ENCODE results near the gene KCTD5.
A peak's percentile ranks its signal among the peaks of the same experiment; 100 is the strongest.
"Not testable (repeated sequence)": the region's sequence is repeated elsewhere in the genome, so short reads cannot be mapped to it uniquely, and the experiment has no call there.

The KCTD5 gene, protein sequence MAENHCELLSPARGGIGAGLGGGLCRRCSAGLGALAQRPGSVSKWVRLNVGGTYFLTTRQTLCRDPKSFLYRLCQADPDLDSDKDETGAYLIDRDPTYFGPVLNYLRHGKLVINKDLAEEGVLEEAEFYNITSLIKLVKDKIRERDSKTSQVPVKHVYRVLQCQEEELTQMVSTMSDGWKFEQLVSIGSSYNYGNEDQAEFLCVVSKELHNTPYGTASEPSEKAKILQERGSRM

DNA sequence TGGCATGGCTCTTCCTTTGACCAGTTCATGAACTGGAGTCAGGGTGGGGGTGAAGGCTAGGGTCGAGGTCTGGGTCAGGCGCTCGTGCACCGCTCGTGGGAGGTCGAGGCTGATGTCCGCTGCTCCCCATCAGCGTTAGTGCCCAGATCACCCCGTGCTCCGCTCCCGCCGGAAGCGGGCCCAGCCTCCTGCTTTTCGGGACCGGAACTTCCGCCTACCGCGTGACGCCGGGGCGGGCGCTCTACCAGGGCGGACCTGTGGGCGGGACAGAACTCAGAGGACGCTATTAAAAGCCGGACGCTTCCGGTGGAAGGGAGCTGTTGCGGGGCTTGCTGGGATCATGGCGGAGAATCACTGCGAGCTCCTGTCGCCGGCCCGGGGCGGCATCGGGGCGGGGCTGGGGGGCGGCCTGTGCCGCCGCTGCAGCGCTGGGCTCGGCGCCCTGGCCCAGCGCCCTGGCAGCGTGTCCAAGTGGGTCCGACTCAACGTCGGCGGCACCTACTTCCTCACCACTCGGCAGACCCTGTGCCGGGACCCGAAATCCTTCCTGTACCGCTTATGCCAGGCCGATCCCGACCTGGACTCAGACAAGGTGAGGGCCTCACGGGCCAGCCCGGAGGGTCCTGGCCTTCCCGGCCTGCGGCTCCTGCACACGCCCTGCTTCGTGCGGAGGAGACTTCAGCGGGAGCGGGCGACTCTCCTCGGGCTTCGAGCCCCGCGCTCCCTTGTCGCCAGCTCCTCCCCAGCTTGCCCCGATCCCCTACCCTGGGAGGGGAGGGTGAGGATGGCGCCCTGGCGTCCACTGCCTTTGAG, at the start of gene KCTD5:
Gene KCTD5 (plus strand): TSS at position 315 of the 813 bp plus-strand sequence. CDS start 26 bp downstream, at position 341.
- DNase-seq (ENCODE audit: low read depth) = peak; percentile 73

DNA sequence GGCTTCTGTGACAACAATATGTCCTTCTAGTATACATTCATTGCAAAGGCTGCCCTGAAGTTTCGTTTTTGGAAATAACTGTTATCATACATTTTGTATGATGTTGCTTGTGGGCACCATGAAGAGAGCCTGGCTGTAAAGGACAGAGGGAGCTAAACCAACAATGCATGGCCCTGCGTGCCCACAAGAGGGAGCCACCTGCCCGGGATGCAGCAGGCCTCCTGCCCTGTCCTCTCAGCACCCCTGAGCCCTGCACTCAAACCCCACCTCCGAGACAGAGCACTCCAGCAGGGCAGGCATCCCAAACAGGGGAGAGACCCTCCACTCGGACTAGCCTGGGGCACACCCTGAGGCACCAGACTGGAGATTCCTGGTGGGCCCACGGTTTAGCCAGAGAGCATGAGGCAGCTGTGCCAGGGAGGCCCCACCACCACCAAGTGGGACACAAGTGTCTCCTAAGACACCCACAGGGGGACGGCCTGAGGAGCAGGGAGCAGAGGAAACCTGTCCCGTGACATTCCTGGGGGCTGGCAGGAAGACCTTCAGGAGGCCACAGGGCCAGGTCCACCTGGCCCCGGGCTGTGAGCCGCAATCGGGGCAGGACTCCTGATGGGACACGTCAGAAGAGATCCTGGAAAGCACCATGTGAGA, 43.1 kb upstream of the KCTD5 start:
- not testable (repeated sequence) for DNase-seq (ENCODE audit: low read depth)

DNA sequence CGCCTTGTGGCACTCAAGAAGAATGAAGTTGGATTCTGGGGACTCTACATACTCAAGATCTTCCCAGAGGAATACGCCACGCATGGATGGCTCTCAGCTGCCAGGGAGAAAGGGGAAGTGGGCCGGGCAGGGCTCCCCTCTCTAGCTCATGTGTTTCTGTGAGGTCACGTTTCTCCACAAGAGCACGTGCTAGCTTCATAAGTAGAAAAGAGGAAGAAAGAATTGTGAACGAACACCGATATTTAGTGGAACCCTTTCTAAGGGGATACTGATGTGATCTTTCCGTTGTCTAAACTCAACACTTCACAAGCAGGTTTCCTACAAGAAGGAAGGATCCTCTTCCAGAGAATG, 42.6 kb upstream of the KCTD5 start:
- not testable (repeated sequence) for DNase-seq (ENCODE audit: low read depth)

DNA sequence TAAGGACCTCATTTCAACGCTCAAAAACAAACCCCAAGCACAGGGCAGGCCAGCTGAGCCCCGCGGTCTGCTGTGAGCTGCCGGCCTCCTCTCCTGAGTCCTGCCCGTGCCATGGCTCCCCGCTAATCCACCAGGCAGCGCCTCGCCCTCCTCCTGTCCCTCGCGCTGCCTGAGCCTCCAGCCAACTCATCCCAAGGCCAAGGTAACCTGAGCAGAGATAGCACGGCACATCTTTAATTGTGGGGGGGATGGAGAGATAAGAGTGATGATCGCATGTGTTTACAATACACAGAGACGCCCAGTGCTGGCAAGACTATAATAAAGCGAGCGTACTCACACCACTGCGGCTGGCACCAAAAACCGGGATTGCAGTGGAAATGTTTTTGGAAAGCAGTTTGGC, 39.8 kb upstream of the KCTD5 start:
- DNase-seq (ENCODE audit: low read depth) = not testable (repeated sequence)

DNA sequence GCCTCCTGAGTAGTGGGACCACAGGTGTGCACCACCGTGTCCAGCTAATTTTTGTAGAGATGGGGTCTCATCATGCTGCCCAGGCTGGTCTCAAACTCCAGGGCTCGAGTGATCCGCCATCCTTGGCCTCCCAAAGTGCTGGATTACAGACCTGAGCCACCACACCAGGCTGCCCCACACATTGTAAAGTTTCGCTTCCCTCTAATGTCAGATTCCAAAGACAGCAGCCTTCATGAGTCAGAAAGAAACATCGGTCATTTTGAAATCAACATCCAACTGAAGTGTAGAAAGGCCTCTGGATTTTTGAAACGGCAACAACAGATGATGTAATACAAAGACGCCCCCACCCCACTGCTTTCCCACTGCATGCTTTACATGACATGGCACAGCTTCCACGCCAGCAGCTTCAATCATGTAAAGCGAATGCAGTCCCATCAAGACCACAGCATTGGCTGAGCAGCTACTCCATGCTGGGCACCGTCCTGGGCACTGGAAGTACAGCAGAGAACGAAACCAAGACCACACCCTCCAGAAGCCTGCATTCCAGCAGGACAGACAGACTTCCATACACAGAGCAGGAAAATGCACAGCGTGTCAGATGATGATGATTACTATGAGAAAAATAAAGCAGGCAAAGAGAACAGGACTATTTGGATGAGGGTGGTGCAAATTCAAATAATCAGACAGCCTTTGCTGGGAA, 37.4 kb upstream of the KCTD5 start:
- not testable (repeated sequence) for DNase-seq (ENCODE audit: low read depth)

DNA sequence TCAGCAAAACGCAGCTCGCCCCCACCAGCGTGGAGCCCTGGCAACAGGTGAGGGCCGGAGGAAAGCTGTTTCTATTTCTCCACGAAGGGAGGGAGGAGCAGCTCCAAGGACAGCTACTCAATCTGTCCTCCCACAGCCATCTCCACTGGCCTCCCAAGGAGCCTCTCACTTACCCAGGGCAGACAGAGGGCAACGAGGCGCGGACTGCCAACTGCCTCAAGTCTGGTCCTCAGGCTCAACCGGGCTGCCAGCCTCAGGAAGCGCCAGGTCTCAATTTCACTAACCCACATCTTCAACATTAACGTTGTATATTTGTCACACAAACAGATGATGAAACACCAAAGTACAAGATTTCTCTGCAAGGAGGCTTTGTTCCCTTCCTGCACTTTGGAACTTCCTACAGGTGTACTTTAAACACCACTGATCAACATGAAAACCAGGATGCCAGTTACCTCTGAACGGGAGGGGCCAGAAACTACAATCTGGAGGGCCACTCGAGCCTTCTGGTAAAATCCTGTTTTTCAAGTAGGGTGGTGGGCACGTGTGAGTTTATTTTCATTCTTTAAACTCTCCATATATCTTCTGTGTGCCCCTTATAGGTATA, 31.0 kb upstream of the KCTD5 start:
- DNase-seq (ENCODE audit: low read depth) = not testable (repeated sequence)

DNA sequence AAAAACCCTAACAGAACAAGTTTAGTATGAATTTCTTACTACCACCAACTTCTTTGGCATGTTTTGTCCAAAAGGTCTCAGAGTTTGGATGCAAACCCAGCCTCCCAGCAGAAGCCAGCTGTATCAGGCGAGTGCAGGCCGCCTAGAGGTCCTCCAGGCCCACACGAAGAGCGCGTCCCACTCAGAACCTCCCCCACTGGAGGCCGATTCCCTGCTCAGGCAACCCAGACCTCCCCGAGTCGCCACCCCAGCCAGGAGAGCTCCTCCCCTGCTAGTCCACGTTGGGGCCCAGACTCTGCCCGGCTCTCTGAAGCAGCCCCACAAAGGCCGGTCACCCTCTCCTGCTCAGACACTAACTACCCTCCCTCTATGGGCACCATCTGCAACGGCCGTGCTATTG, 28.4 kb upstream of the KCTD5 start:
- DNase-seq (ENCODE audit: low read depth) = not testable (repeated sequence)

DNA sequence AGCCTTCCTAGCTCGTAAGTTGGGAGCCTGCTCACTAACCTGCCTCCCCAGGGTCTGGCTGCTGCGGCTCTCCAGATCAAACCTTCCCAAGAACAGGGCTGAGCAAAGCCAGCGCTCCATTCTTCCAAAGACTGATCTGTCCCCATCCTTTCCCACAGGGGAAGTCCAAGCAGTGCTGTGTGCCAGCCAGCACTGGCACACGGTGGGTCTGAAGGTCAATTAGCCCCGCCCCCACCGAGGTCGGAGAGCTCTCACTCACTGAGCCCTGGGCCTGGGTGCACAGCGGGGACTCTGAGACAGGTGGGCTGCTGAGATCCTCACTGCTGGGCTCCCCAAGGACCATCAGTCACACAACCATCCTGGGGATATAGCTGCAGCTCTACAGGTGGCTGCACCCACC, 27.4 kb upstream of the KCTD5 start:
- DNase-seq (ENCODE audit: low read depth) = not testable (repeated sequence)

DNA sequence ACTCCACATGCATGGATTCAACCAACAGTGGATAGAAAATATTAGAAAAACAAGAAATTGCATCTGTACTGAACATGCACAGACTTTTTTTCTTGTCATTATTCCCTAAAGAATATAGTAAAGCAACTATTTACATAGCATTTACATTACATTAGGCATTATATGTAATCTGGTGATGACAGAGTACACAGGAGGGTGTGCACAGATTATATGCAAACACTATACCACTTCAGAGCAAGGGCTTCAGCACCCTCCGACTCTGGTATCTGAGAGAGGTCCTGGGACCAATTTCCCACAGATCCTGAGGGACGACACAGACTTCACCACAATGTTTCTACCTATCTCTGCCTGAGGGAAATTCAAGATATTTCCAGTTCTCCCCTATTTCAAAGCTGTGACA, 25.3 kb upstream of the KCTD5 start:
- DNase-seq (ENCODE audit: low read depth) = no peak

DNA sequence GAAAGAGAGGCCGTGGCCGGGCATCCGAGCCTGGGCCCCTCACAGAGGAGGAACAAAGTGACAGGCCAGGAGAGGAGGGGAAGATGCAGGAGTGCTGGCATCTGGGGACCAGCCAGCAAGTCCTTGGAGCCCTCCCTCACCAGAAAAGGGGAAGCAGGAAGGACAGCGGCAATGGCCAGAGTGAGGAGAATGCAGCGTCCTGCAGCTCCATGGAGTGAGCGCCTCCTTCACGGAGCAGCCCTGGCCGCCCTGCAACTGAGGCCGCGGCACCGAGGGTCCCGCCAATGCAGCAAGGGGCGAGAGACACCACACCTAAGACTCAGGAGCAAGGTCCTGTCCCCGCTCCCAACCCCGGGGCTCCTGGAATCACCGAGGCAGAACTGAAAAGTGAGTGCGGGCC, 24.5 kb upstream of the KCTD5 start:
- DNase-seq (ENCODE audit: low read depth) = not testable (repeated sequence)

DNA sequence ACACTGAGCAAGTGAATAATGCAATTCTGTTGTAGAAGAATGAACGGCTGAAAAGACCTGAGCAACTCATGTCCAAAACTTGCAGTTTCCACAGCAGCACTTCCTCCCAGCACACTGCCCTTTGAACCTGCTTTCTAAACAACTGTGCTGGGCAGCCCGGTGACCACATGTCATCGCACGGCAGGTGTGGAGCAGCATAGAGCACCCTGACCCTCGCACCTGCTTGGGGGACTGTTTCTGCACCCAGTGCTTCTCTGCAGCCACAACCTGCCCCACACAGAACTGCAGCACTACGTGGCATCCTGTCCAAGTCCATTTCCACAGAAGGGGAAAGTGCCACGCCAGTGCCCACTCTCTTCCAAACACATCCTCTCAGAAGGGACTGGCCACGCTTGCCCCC, 22.8 kb upstream of the KCTD5 start:
- DNase-seq (ENCODE audit: low read depth) = not testable (repeated sequence)

DNA sequence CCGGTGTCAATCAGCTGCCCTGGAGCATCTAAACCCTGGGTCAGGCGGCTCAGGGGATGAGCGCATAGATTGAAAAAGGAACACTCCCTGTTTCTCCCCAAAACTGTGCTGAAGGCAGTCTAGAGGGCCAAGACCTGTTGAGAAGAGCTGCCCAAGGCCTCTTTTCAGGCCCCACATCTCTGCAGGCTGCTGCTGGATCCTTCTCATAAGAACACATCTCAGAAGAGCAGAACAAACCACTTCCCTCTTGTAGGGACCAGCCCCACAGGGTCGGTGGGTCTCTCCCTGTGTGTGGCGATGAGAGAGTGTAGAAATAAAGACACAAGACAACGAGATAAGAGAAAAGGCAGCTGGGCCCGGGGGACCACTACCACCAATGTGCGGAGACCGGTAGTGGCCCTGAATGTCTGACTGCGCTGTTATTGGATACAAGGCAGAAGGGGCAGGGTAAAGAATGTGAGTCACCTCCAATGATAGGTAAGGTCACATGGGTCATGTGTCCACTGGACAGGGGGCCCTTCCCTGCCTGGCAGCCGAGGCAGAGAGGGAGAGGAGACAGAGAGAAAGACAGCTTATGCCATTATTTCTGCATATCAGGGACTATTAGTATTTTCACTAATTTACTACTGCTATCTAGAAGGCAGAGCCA, 22.2 kb upstream of the KCTD5 start:
- not testable (repeated sequence) for DNase-seq (ENCODE audit: low read depth)

DNA sequence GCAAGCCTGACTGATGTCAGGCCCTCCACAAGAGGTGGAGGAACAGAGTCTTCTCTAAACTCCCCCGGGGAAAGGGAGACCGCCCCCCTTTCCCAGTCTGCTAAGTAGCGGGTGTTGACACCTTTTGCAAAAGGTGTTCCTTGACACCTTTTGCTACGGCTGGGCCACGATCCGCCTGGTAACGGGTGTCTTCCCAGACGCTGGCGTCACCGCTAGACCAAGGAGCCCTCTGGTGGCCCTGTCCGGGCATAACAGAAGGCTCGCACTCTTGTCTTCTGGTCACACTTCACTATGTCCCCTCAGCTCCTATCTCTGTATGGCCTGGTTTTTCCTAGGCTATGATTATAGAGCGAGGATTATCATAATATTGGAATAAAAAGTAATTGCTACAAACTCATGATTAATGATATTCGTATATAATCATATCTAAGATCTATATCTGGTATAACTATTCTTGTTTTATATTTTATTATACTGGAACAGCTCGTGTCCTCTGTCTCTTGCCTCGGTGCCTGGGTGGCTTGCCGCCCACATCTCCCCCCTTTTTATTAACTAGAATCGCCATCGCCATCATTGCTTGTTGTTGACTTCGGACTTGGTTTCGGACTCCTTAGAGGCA, 21.5 kb upstream of the KCTD5 start:
- not testable (repeated sequence) for DNase-seq (ENCODE audit: low read depth)

DNA sequence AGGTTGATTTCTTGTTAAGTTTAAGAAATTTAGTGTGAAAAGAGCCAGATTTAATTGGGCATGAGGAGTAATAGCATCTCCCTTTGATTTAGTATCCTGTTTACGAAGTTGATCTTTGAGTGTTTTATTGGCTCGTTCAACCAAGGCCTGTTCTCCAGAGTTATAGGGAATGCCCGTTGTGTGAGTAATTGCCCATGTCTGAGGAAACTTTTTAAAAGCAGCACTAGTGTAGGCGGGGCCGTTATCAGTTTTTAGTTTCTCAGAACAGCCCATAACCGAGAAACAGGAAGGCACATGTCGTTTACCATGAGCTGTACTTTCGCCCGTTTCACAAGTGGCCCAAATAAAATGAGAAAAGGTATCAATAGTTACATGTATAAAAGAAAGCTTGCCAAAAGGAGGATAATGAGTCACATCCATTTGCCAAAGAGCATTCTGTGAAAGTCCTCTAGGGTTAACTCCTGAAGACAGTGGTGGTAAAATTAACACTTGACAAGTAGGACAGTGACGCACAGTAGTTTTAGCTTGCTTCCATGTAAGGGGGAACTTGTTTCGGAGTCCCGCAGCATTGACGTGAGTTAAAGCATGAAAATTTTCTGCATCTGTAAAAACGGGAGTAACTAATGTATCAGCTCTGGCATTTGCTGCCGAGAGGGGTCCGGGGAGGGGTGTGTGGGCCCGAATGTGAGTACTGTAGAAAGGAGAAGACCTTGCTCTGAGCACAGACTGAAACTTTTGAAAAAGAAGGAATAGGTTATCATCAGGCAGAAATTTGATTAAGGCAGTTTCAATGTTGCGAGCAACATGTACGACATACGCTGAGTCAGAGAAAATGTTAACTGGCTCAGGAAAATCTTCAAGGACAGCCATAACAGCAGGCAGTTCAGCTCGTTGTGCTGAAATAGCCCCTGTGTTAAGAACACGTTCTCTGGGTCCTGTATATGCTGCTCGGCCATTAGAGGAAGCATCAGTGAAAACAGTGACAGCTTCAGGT, 18.5 kb upstream of the KCTD5 start:
- no peak for DNase-seq (ENCODE audit: low read depth)

DNA sequence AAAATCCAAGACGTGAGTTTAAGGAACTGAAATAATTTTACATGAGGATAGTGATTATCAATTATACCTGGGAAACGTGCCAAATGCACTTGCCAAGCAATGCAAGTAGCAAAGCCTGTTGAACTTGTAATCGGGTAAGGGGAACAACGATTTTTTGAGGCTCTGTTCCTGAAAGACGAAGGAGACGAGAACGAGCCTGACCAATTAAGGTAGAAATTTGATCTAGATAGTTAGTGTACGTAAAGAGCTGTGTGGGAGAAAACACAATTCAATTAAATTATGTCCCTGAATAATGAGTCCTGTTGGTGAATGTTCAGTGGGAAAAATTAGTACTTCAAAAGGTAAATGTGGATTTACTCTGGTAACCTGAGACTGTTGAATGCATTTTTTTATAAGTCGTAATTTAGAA, 17.7 kb upstream of the KCTD5 start:
- DNase-seq (ENCODE audit: low read depth) = no peak

DNA sequence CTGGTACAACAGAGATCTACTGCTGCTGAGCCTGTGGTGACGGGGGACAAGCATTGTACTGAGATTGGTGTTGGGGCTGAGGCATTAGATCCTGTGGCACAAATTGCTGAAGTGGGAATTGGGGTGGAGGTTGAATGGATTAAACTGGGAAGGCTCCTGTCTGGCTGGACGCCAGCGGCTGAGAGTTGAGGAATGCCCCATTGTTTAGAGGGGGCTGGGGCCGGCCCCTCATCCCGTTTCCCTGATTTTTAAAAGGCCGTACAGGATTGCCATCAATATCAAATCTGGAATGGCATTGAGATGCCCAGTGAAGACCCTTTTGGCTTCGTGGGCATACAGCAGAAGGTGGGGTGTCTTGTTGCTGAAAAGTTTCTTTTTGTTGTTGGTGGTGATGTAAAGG, 15.7 kb upstream of the KCTD5 start:
- DNase-seq (ENCODE audit: low read depth) = not testable (repeated sequence)

DNA sequence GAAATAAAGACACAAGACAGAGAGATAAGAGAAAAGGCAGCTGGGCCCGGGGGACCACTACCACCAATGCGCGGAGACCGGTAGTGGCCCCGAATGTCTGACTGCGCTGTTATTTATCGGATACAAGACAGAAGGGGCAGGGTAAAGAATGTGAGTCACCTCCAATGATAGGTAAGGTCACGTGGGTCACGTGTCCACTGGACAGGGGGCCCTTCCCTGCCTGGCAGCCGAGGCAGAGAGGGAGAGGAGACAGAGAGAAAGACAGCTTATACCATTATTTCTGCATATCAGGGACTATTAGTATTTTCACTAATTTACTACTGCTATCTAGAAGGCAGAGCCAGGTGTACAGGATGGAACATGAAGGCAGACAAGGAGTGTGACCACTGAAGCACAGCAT, 12.7 kb upstream of the KCTD5 start:
- not testable (repeated sequence) for DNase-seq (ENCODE audit: low read depth)

DNA sequence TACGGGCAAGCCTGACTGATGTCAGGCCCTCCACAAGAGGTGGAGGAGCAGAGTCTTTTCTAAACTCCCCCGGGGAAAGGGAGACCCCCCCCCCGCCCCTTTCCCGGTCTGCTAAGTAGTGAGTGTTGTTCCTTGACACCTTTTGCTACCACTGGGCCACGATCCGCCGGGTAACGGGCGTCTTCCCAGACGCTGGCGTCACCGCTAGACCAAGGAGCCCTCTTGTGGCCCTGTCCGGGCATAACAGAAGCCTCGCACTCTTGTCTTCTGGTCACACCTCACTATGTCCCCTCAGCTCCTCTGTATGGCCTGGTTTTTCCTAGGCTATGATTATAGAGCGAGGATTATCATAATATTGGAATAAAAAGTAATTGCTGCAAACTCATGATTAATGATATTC, 12.3 kb upstream of the KCTD5 start:
- DNase-seq (ENCODE audit: low read depth) = not testable (repeated sequence)

DNA sequence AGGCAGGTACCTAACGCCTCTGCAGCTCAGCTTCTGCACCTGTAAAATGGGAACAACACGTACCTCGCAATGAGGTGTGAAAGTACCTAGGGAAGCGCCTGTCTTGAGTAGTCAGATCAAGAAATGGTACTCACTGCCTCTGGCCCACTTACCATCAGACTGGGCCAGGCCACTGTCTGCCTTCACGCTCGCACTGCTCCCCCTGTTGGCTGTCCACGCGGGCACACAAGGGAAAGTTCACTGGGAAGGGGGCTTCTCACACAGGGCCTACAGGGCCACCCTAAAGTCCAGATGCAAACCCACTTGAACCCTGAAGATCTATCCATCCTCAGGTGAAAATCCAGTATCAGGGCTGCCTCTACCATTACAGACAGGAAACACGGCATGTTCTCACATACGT, 11.1 kb upstream of the KCTD5 start:
- DNase-seq (ENCODE audit: low read depth) = not testable (repeated sequence)

DNA sequence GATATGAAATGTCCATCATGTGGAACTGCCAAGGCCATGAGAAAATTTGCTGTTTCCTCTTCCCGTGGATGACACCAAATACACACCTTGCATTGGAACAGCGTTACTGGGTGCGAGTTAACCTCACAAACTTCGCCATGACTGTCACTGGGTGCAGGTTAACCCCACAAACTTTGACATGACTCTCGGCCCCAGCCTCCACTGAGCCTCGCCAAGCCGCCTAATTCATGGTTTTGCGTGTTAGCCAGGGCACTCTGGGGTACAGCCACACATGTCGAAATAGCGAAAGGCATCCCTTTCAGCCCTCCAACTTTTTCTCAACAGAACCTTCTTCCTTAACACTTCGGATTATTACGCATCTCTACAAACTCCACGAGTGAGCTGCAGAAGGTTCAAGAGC, 10.6 kb upstream of the KCTD5 start:
- no peak for DNase-seq (ENCODE audit: low read depth)

All from GM04503 (cell line).